GM06990 (cell line): ENCODE data around the gene VAV2.
A peak's percentile ranks its signal among the peaks of the same experiment; 100 is the strongest.

ENCODE experiments used
- DNase-seq: peaks from one replicate; pipeline ENCODE4 v3.0.0-alpha.2; 2011; ENCODE audit not compliant: insufficient read length; ENCODE audit errors: extremely low read depth
- H3K27me3 ChIP-seq: replicated peaks from 2 replicates; pipeline ENCODE4 v1.6.0; 2011; ENCODE audit warnings: low read length; ENCODE audit not compliant: control insufficient read depth, insufficient read depth
- H3K36me3 ChIP-seq: 2 replicates; pipeline ENCODE4 v1.5.1; 2011; ENCODE audit warnings: low read length; ENCODE audit not compliant: control insufficient read depth, insufficient read depth
- H3K4me3 ChIP-seq: replicated peaks from 2 replicates; pipeline ENCODE4 v1.5.1; 2011; ENCODE audit warnings: low read depth, mild to moderate bottlenecking, control low read depth, low read length
- TF ChIP-seq, protein P1 (sequence below): IDR thresholded peaks from 2 replicates; pipeline ENCODE4 v1.5.1; 2011; ENCODE audit warnings: low read length, control low read depth, mild to moderate bottlenecking, inconsistent platforms; ENCODE audit not compliant: insufficient read depth, poor library complexity, severe bottlenecking

VAV2 gene

DNA sequence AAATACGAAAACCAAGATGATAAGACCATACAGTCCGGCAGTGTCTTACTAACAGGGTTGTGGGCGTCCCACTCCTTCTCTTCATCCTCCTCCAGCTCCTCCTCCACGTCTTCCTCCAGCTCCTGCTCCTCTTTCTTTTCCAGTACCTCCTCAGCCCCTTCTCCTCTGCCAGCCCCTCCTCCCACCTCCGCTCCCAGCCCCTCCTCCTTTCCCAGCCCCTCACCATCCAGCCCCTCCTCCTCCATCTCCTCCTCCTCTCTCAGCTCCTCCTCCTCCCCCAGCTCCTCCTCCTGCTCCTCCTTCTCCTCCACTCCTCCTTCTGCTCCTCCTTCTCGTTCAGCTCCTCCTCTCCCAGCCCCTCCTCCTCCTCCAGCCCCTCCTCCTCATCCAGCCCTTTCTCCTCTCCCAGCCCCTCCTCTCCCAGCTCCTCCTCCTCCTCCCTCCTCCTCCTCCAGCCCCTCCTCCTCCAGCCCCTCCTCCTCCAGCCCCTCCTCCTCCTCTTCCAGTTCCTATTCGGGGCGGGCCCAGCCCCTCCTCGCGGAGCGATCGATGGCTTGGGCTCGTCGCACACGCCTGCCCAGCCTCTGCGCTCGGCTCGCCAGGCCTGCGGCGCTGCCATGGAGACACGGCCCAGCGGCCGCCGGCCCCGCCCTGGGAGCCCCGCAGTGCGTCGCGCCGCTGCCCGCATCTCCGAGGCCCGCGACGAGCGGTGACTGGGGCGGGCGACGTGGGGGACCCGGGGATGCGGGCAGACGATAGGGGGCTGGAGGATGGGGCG lies 32.9 kb upstream of the VAV2 start, which contains the start of gene BRD3OS:
TSS of gene BRD3OS (plus strand) at position 654 of the 778 bp plus-strand sequence. CDS start 1,267 bp downstream, outside the sequence.
- H3K4me3 ChIP-seq: peak within 1 kb of the TSS; percentile 74
- H3K36me3 ChIP-seq: peaks cover 4% of the 10 kb centered on the region; the same call in 1 of the 2 replicates
- no peaks in the 10 kb centered on the region for H3K27me3 ChIP-seq
- TF ChIP-seq, protein P1, sequence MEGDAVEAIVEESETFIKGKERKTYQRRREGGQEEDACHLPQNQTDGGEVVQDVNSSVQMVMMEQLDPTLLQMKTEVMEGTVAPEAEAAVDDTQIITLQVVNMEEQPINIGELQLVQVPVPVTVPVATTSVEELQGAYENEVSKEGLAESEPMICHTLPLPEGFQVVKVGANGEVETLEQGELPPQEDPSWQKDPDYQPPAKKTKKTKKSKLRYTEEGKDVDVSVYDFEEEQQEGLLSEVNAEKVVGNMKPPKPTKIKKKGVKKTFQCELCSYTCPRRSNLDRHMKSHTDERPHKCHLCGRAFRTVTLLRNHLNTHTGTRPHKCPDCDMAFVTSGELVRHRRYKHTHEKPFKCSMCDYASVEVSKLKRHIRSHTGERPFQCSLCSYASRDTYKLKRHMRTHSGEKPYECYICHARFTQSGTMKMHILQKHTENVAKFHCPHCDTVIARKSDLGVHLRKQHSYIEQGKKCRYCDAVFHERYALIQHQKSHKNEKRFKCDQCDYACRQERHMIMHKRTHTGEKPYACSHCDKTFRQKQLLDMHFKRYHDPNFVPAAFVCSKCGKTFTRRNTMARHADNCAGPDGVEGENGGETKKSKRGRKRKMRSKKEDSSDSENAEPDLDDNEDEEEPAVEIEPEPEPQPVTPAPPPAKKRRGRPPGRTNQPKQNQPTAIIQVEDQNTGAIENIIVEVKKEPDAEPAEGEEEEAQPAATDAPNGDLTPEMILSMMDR: no peak
- peak; percentile 97 for DNase-seq

DNA sequence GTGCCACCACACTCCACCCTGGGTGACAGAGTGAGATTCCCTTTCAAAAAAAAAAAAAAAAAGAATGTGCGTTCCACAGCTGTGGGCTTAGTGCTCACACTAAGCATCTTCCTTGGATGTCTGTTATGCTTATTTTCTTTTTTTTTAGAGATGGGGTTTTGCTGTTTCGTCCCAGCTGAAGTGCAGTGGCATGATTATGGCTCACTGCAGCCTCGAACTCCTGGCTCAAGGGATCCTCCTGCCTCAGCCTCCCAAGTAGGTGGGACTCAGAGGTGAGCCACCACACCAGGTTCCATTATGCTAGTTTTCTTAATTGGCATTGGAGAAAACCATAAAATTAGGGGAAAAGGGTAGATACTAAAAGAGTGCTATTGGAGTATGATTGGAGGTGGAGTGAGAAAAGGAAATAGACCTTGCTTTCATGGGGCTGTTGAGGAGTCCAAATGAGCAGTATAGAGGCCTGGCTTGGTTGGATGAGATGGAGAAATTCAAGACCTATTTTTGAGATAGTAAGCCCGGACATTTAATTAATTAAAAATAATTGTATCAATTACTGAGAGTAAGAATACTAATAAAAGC lies 32.2 kb upstream of the VAV2 start:
- H3K4me3 ChIP-seq: peak overlapping the region; percentile 47
- no peak for DNase-seq
- TF ChIP-seq, protein P1: no peak

DNA sequence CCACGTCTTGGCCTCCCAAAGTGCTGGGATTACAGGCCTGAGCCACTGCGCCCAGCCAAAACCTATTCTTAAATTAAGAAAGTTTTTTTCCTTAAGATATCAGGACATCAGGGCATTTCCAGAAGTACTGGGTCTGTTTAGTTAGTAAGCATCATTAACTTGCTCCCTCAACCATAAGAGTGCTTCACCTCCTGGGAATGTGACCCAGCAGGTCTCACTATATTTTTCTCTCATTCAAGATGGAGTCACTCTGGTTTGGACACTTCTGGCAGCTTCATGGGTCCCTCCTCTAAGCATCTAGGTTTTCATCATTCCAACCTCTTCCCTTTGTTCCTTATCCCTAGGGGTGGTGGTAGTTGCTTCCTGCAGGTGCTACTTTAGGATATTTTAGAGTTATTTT lies 22.8 kb upstream of the VAV2 start:
- TF ChIP-seq, protein P1: no peak
- Histone ChIP-seq H3K27me3 (no peaks in the 10 kb centered on the region), H3K36me3 (no peaks in the 10 kb centered on the region), H3K4me3 (no peak overlapping the region)
- no peak for DNase-seq

More for the DNA sequence above, 32.2 kb upstream of the VAV2 start:
- Histone ChIP-seq H3K36me3 (peaks cover 1% of the 10 kb centered on the region; the same call in 1 of the 2 replicates), H3K27me3 (no peaks in the 10 kb centered on the region)

DNA sequence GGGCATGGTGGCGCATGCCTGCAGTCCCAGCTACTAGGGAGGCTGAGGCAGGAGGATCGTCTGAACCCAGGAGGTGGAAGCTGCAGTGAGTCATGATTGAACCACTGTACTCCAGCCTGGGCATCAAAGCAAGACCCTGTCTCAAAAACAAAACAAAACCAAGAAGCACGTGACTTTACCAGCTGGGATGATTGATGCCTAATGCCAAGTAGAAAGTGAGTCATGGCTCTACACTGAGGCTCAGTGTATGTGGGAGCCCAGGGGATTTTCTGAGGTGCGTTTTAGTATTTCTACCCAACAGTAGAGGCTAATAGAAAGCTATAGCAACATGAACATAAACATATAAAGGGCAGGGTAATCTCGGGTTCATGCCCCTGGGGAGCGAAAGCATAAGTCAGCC lies 19.3 kb upstream of the VAV2 start:
- no peaks in the 10 kb centered on the region; the same call in 1 of the 2 replicates for H3K27me3 ChIP-seq
- TF ChIP-seq, protein P1: no peak
- H3K4me3 ChIP-seq: no peak overlapping the region
- DNase-seq: no peak
- H3K36me3 ChIP-seq: no peaks in the 10 kb centered on the region

DNA sequence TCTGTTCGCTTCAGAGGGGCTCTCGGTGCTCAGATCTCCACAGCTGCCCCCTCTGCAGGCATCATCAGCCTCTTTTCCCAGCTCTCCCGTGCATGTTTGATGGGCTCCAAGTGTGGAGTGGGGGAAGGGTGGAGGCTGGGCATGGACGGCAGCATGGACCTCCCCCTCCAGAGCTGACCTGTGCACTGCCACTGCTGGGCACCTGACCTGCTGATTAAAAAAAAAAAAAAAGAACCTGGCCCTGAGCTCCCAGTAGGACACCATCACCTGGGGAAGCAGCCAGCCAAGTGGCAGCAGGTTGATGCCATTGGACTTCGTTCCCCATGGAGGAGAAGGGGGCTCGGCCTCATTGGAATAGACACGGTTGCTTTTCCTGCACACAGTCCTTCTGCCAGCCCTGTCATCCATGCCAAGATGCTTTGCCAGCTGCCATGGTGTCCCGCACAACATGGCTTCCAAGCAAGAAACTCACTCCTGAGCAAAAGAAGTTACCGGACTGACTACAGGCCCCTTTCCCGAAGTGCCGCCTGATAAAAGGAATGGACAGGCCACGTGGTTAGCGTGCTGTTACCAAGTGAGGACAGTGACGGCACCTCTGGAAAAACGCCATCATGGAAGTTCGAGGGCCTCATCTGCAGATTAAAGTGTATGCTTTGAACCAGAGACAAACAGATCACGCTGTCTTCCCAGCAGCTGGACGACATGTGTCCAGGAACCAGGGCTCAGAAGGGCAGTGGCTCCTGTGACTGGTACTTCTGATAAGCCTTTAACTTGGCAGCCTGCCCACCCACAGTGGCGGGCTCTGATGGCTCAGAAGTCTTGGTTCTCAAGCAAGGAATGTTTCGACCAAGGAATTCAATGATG lies 18.4 kb upstream of the VAV2 start:
- H3K27me3 ChIP-seq: no peaks in the 10 kb centered on the region; the same call in 1 of the 2 replicates
- DNase-seq: no peak
- H3K4me3 ChIP-seq: no peak overlapping the region
- TF ChIP-seq, protein P1: no peak
- H3K36me3 ChIP-seq: no peaks in the 10 kb centered on the region
